Effector memory CD8-positive, alpha-beta T cell (primary cell): ENCODE measurements around the gene ERBIN.

Source experiments
- ATAC-seq: fragments of 150-1000 bp; cut with Tn5 transposase; replicated peaks from 2 replicates; pipeline ENCODE4 v1.10.0; 2021; ENCODE audit warnings: mild to moderate bottlenecking, moderate library complexity
- DNase-seq, 3 experiments: peaks; one replicate each; pipeline ENCODE4 v3.0.0; 2021
- H3K27ac Mint-ChIP-seq, 2 donors: one replicate each; pipeline ENCODE4 v1.8.0; 2022; ENCODE audit warnings: mild to moderate bottlenecking in 2 of 2, mixed read lengths in 2 of 2, moderate library complexity in 2 of 2
- H3K27me3 Mint-ChIP-seq, 2 donors: one replicate each; pipeline ENCODE4 v1.8.0; 2022; ENCODE audit warnings: mixed read lengths in 2 of 2
- H3K36me3 Mint-ChIP-seq: one replicate; pipeline ENCODE4 v1.8.0; 2022; ENCODE audit warnings: mild to moderate bottlenecking, moderate library complexity, mixed read lengths; ENCODE audit not compliant: insufficient read depth
- H3K4me1 Mint-ChIP-seq, 2 donors: one replicate each; pipeline ENCODE4 v1.8.0; 2022; ENCODE audit warnings: low read depth in 2 of 2, mixed read lengths in 2 of 2
- H3K4me3 Mint-ChIP-seq, 2 donors: one replicate each; pipeline ENCODE4 v1.8.0; 2022; ENCODE audit warnings: mild to moderate bottlenecking in 2 of 2, mixed read lengths in 2 of 2, moderate library complexity in 2 of 2
- H3K9me3 Mint-ChIP-seq, 2 donors: one replicate each; pipeline ENCODE4 v1.8.0; 2022; ENCODE audit warnings: mixed read lengths in 2 of 2

Gene ERBIN

DNA sequence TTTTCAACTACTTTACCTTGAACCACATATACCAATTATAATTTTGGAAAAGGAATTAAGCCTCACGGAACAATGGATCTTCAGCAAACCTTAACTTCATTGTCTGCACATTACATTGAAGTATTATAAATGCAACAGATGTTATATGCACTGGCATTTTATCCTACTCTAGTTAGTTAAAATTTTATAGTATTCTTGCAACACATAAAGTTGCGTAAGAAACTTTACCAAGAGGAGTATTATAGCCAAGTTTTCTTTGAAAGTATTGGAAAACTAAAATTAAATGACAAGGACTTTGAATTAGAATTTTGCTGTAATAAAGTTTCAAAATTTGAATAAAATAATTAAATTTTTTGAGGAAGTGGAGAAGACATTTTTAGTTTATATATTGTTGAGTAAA, 154.3 kb downstream of the ERBIN start:
- Mint-ChIP-seq H3K27me3 (no peaks in the 10 kb centered on the region), H3K4me1 (no peaks in the 10 kb centered on the region), H3K36me3 (peaks cover 35% of the 10 kb centered on the region), H3K27ac (no peak overlapping the region), H3K4me3 (no peak overlapping the region), H3K9me3 (peaks cover 0 to 1% of the 10 kb centered on the region in 2 donors)
- no peak for ATAC-seq
- no peak for DNase-seq

GRCh38 chr5:66089384-66089783, 163.0 kb downstream of the ERBIN start:
- H3K27ac Mint-ChIP-seq, result no peak overlapping the region
- H3K4me3 Mint-ChIP-seq, result no peak overlapping the region
- H3K36me3 Mint-ChIP-seq, result peaks cover 10% of the 10 kb centered on the region
- no peaks in the 10 kb centered on the region for H3K27me3 Mint-ChIP-seq
- peaks cover 3 to 7% of the 10 kb centered on the region in 2 donors for H3K9me3 Mint-ChIP-seq
- H3K4me1 Mint-ChIP-seq, result no peaks in the 10 kb centered on the region
- ATAC-seq (no peak), DNase-seq (no peak)

DNA sequence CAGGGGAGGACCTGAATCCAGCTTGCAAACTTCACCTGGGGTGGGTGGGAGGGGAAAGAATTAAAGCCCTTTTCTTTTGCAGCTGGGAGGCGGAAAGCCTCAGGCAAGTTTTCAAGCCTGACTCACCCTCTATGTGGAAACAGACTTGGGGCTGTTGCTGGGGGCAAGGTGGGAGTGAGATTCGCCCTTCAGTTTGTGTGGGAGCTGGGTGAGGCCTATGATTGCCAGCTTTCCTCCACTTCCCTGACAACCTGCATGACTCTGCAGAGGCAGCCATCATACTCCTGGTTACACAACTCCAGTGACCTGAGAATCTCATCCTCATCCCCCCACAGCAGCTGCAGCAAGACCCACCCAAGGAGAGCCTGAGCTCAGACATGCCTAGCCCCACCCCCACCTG, 174.5 kb downstream of the ERBIN start:
- peaks cover 11 to 33% of the 10 kb centered on the region in 2 donors for H3K9me3 Mint-ChIP-seq
- H3K27ac Mint-ChIP-seq, result peak overlapping the region in 1 of 2 donors; percentile 54
- DNase-seq (no peak), ATAC-seq (no peak)
- no peaks in the 10 kb centered on the region for H3K4me1 Mint-ChIP-seq
- H3K27me3 Mint-ChIP-seq, result no peaks in the 10 kb centered on the region
- H3K4me3 Mint-ChIP-seq, result no peak overlapping the region
- peaks cover 9% of the 10 kb centered on the region for H3K36me3 Mint-ChIP-seq

DNA sequence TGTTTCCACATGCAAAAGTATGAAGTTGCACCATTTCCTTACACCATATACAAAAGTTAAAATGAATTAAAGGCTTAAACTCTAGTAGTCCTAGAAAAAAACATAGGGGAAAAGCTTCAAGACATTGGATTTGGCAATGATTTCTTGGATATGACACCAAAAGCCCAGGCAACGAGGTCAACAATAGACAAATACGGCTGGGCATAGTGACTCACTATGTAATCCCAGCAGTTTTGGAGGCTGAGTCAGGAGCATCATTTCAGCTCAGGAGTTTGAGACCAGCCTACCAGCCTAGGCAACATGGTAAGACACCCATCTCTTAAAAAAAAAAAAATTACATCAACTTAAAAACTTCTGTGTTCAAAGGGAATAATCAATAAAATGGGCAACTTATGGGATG, 186.8 kb downstream of the ERBIN start:
- no peaks in the 10 kb centered on the region for H3K36me3 Mint-ChIP-seq
- H3K4me1 Mint-ChIP-seq, result no peaks in the 10 kb centered on the region
- no peak overlapping the region for H3K4me3 Mint-ChIP-seq
- H3K27me3 Mint-ChIP-seq, result no peaks in the 10 kb centered on the region
- H3K9me3 Mint-ChIP-seq, result peaks cover 6 to 12% of the 10 kb centered on the region in 2 donors
- ATAC-seq (no peak), DNase-seq (no peak)
- no peak overlapping the region for H3K27ac Mint-ChIP-seq

DNA sequence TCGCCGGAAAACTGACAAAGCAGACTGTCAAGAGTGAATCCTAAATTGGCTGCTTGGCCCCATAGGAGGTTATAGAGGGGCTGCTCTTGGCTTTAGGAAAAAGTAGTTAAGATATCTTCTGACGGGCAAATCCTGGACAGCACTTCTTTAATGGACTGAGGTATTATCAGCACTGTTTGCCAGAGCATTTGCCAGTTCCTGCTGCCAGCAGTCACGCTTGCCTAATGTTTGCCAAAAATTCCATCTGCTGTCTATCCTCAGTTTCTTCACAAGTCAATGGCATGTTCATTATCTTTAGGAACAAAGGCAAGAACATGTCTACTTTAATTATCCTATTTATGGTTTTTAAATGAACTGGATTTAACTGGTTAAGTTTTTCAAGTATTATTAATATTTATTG, 191.9 kb downstream of the ERBIN start:
- H3K27me3 Mint-ChIP-seq, result peaks cover 0 to 10% of the 10 kb centered on the region in 2 donors
- no peaks in the 10 kb centered on the region for H3K4me1 Mint-ChIP-seq
- H3K9me3 Mint-ChIP-seq, result peaks cover 0 to 1% of the 10 kb centered on the region in 2 donors
- ATAC-seq (no peak), DNase-seq (no peak)
- H3K27ac Mint-ChIP-seq, result no peak overlapping the region
- no peak overlapping the region for H3K4me3 Mint-ChIP-seq
- no peaks in the 10 kb centered on the region for H3K36me3 Mint-ChIP-seq

GRCh38 chr5:66122379-66123034, 196.1 kb downstream of the ERBIN start:
- H3K36me3 Mint-ChIP-seq, result no peaks in the 10 kb centered on the region
- no peak overlapping the region for H3K27ac Mint-ChIP-seq
- H3K4me1 Mint-ChIP-seq, result no peaks in the 10 kb centered on the region
- no peak for DNase-seq
- H3K4me3 Mint-ChIP-seq, result no peak overlapping the region
- no peak for ATAC-seq
- no peaks in the 10 kb centered on the region for H3K9me3 Mint-ChIP-seq
- peaks cover 0 to 10% of the 10 kb centered on the region in 2 donors for H3K27me3 Mint-ChIP-seq

- ATAC-seq (no peak), DNase-seq (no peak)
- Mint-ChIP-seq H3K4me1 (no peaks in the 10 kb centered on the region), H3K9me3 (no peaks in the 10 kb centered on the region), H3K27ac (no peak overlapping the region), H3K36me3 (peaks cover 2% of the 10 kb centered on the region), H3K4me3 (no peak overlapping the region), H3K27me3 (peaks cover 0 to 8% of the 10 kb centered on the region in 2 donors)
These were observed 202.8 kb downstream of the ERBIN start for GRCh38 chr5:66129144-66129543.

DNA sequence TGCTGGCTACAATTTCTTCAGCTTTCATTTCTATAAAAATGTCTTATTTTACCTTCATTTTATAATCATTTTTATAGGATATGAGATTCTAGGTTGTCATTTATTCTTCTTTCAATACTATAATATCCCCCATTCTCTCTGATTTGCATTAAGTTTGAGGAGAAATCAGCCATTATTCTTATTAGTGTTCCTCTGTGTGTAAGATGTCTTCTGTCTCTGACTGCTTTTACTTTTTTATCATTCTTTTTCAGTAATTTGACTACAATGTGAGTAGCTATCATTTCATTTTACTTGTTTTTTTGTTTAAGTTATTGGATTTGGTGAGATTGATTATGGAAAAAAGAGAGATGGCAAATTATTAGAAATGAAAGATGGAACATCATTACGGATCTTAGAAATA, 204.1 kb downstream of the ERBIN start:
- H3K27me3 Mint-ChIP-seq, result peaks cover 0 to 8% of the 10 kb centered on the region in 2 donors
- H3K36me3 Mint-ChIP-seq, result peaks cover 2% of the 10 kb centered on the region
- H3K9me3 Mint-ChIP-seq, result no peaks in the 10 kb centered on the region
- DNase-seq, result no peak
- no peaks in the 10 kb centered on the region for H3K4me1 Mint-ChIP-seq
- H3K4me3 Mint-ChIP-seq, result no peak overlapping the region
- ATAC-seq, result no peak
- H3K27ac Mint-ChIP-seq, result no peak overlapping the region
